A549 (cell line): ENCODE results near the gene SSC5D. TPM values are rescaled to one million over a fixed set of nuclear protein-coding genes. Genes with fewer than 3 reads are reported as not detected.

Source experiments
- ATAC-seq, 2 experiments: fragments of 200-7000 bp in 1 of 2; fragments of >200 bp in 1 of 2; cut with Nextera tagmentation in 1 of 2; cut with Tn5 transposase in 1 of 2; 3 replicates each; pipeline versions ENCODE4 v1.8.0 to v1.9.1; 2018 to 2020; ENCODE audit warnings: mild to moderate bottlenecking in 1 of 2, moderate library complexity in 1 of 2
- CTCF ChIA-PET: fragments of 300-600 bp; sonication (Branson Sonifier 250); formaldehyde crosslinking; extraction: SDS; loops from one replicate; lab custom pipeline; 2021; ENCODE audit warnings: antibody characterized with exemption, inconsistent platforms; lab: Yijun Ruan, JAX
- POLR2A ChIA-PET: fragments of 350-600 bp; formaldehyde crosslinking; extraction: SDS; loops from one replicate; lab custom pipeline; 2021; ENCODE audit warnings: antibody characterized with exemption, inconsistent platforms; lab: Yijun Ruan, JAX
- DNase-seq, 2 experiments: peaks; one replicate each; pipeline versions ENCODE4 v3.0.0 to v3.0.0-alpha.2; 2011 to 2016; ENCODE audit warnings: low read depth in 1 of 2, low spot score in 1 of 2
- FAIRE-seq: peaks from 2 replicates; lab custom pipeline; 2011; peaks lifted over from hg19 to GRCh38; lab: Jason Lieb, UNC
- H3K27ac ChIP-seq, 2 experiments: fragments of >200 bp; sonication (Bioruptor Twin); formaldehyde crosslinking; 3 replicates each; pipeline ENCODE4 v1.5.1; 2016 to 2017
- H3K4me1 ChIP-seq: fragments of >200 bp; sonication (Bioruptor Twin); formaldehyde crosslinking; 3 replicates; pipeline ENCODE4 v1.6.1; 2016
- H3K4me2 ChIP-seq: fragments of >200 bp; sonication (Bioruptor Twin); formaldehyde crosslinking; 3 replicates; pipeline ENCODE4 v1.6.1; 2016
- H3K4me3 ChIP-seq: fragments of >200 bp; sonication (Bioruptor Twin); formaldehyde crosslinking; 3 replicates; pipeline ENCODE4 v1.5.1; 2016
- H3K9me3 ChIP-seq: fragments of >200 bp; sonication (Bioruptor Twin); formaldehyde crosslinking; 3 replicates; pipeline ENCODE4 v1.6.1; 2016
- CEBPB ChIP-seq, 2 experiments: fragments of >200 bp in 1 of 2; sonication (Bioruptor Twin) in 1 of 2; formaldehyde crosslinking in 1 of 2; IDR thresholded peaks; 2 replicates each; pipeline ENCODE4 v1.6.1; 2012 to 2016
- CHD2 ChIP-seq: fragments of 150-350 bp; IDR thresholded peaks from 2 replicates; pipeline ENCODE4 v1.6.1; 2014; ENCODE audit warnings: low read length; ENCODE audit not compliant: partially characterized antibody
- EHF ChIP-seq: fragments of 250-450 bp; sonication (Bioruptor Pico); IDR thresholded peaks from 2 replicates; pipeline ENCODE4 v1.5.0; 2020; ENCODE audit warnings: mild to moderate bottlenecking
- EHMT2 ChIP-seq: fragments of 200-600 bp; sonication (generic); IDR thresholded peaks from 2 replicates; pipeline ENCODE4 v1.6.1; 2016; ENCODE audit warnings: antibody characterized with exemption, low read depth, mild to moderate bottlenecking, moderate library complexity
- FOSB ChIP-seq: fragments of 250-450 bp; sonication (Bioruptor Pico); IDR thresholded peaks from 2 replicates; pipeline ENCODE4 v1.5.0; 2020; ENCODE audit warnings: mild to moderate bottlenecking, moderate library complexity
- GATA3 ChIP-seq: IDR thresholded peaks from 2 replicates; pipeline ENCODE4 v1.6.1; 2012; ENCODE audit warnings: borderline replicate concordance
- HDAC2 ChIP-seq: fragments of 200-600 bp; sonication (generic); IDR thresholded peaks from 2 replicates; pipeline ENCODE4 v1.6.1; 2016
- HEYL ChIP-seq: fragments of 250-450 bp; sonication (Bioruptor Pico); IDR thresholded peaks from 2 replicates; pipeline ENCODE4 v1.8.0; 2021; ENCODE audit warnings: mild to moderate bottlenecking, moderate library complexity
- HOXA7 ChIP-seq: fragments of 250-450 bp; sonication (Bioruptor Pico); IDR thresholded peaks from 2 replicates; pipeline ENCODE4 v1.5.0; 2020; ENCODE audit warnings: mild to moderate bottlenecking, moderate library complexity
- HOXB5 ChIP-seq: fragments of 250-450 bp; sonication (Bioruptor Pico); IDR thresholded peaks from 2 replicates; pipeline ENCODE4 v1.5.0; 2020; ENCODE audit warnings: mild to moderate bottlenecking, moderate library complexity
- JUN ChIP-seq, 2 experiments: fragments of >200 bp; sonication (Bioruptor Twin); formaldehyde crosslinking; IDR thresholded peaks; 2 replicates in 1 of 2; 3 replicates in 1 of 2; pipeline ENCODE4 v1.6.1; 2016 to 2017
- KDM1A ChIP-seq: fragments of 200-600 bp; sonication (generic); IDR thresholded peaks from 2 replicates; pipeline ENCODE4 v1.6.1; 2016; ENCODE audit warnings: low read depth, mild to moderate bottlenecking
- MYC ChIP-seq: IDR thresholded peaks from 2 replicates; pipeline ENCODE4 v1.6.1; 2012; ENCODE audit warnings: mild to moderate bottlenecking, inconsistent platforms, low read length, improper control_type of control experiment, borderline replicate concordance
- NFE2L2 ChIP-seq: fragments of 150-350 bp; conservative IDR thresholded peaks from 2 replicates; pipeline ENCODE4 v1.6.1; 2014; ENCODE audit warnings: low read length
- NR3C1 ChIP-seq: fragments of >200 bp; sonication (Bioruptor Twin); formaldehyde crosslinking; IDR thresholded peaks from 3 replicates; pipeline ENCODE4 v1.6.1; 2017
- PHF8 ChIP-seq: fragments of 200-600 bp; sonication (generic); IDR thresholded peaks from 2 replicates; pipeline ENCODE4 v1.6.1; 2016; ENCODE audit warnings: low read depth, mild to moderate bottlenecking, antibody characterized with exemption, moderate library complexity, borderline replicate concordance
- POLR2A ChIP-seq: IDR thresholded peaks from 2 replicates; pipeline ENCODE4 v1.6.1; 2012; ENCODE audit warnings: mild to moderate bottlenecking, low read length
- POLR2AphosphoS2 ChIP-seq: conservative IDR thresholded peaks from 2 replicates; pipeline ENCODE4 v1.6.1; 2012; ENCODE audit warnings: low read length, improper control_type of control experiment, inconsistent platforms
- RAD21 ChIP-seq, 2 experiments: fragments of >200 bp in 1 of 2; sonication (Bioruptor Twin) in 1 of 2; formaldehyde crosslinking in 1 of 2; IDR thresholded peaks in 1 of 2; conservative IDR thresholded peaks in 1 of 2; 2 replicates in 1 of 2; 3 replicates in 1 of 2; pipeline ENCODE4 v1.6.1; 2012 to 2018; ENCODE audit warnings: inconsistent platforms in 1 of 2
- RCOR1 ChIP-seq: fragments of 150-350 bp; IDR thresholded peaks from 2 replicates; pipeline ENCODE4 v1.6.1; 2014; ENCODE audit warnings: antibody characterized with exemption, low read length, low read depth
- RFX5 ChIP-seq: fragments of 450-650 bp; IDR thresholded peaks from 2 replicates; pipeline ENCODE4 v1.7.1; 2014; ENCODE audit warnings: antibody characterized with exemption, mild to moderate bottlenecking, moderate library complexity
- RNF2 ChIP-seq: fragments of 200-600 bp; sonication (generic); IDR thresholded peaks from 2 replicates; pipeline ENCODE4 v1.6.1; 2016; ENCODE audit warnings: low read depth, mild to moderate bottlenecking, antibody characterized with exemption, moderate library complexity, borderline replicate concordance
- SMC3 ChIP-seq: fragments of >200 bp; sonication (Bioruptor Twin); formaldehyde crosslinking; IDR thresholded peaks from 3 replicates; pipeline ENCODE4 v1.6.1; 2018; ENCODE audit warnings: inconsistent platforms
- TFCP2L1 ChIP-seq: fragments of 250-450 bp; sonication (Bioruptor Pico); IDR thresholded peaks from 2 replicates; pipeline ENCODE4 v1.5.0; 2021; ENCODE audit warnings: mild to moderate bottlenecking
- ZFP36 ChIP-seq: fragments of 450-650 bp; IDR thresholded peaks from 2 replicates; pipeline ENCODE4 v1.6.1; 2014; ENCODE audit warnings: borderline replicate concordance; ENCODE audit not compliant: partially characterized antibody
- ZNF302 ChIP-seq: fragments of 250-450 bp; sonication (Bioruptor Pico); IDR thresholded peaks from 2 replicates; pipeline ENCODE4 v1.9.0; 2021; ENCODE audit warnings: inconsistent platforms, mild to moderate bottlenecking, moderate library complexity
- ZSCAN20 ChIP-seq: fragments of 250-450 bp; sonication (Bioruptor Pico); IDR thresholded peaks from 2 replicates; pipeline ENCODE4 v1.8.0; 2022; ENCODE audit warnings: mild to moderate bottlenecking, moderate library complexity
- WGBS: methylation state at CpG from one replicate; pipeline ENCODE4 v1.1.6; 2017; ENCODE audit errors: missing lambda C conversion rate; 5-methylcytosine and 5-hydroxymethylcytosine counted together
- polyA plus RNA-seq, 4 experiments: library from polyadenylated mRNA; depleted of rRNA in 3 of 4; stranded (reverse); fragments of >200 nt; fragmentation: RNase III in 1 of 4; extraction: RNeasy Plus Mini Kit Qiagen cat#74134 plus additional on column Dnase treatment in 1 of 4; gene quantifications; 2 replicates in 3 of 4; 3 replicates in 1 of 4; pipeline ENCODE4 v1.2.3, GENCODE V29; 2011 to 2017
- TF ChIP-seq, protein P1 (sequence below): IDR thresholded peaks from 2 replicates; pipeline ENCODE4 v1.6.1; 2012
- TF ChIP-seq, protein P2 (sequence below): fragments of 250-450 bp; sonication (Bioruptor Pico); IDR thresholded peaks from 2 replicates; pipeline ENCODE4 v1.5.0; 2020; ENCODE audit warnings: low read depth, mild to moderate bottlenecking, moderate library complexity
- TF ChIP-seq, protein P3 (sequence below): fragments of >200 bp; sonication (Bioruptor Twin); formaldehyde crosslinking; IDR thresholded peaks from 2 replicates; pipeline ENCODE4 v1.6.1; 2016
- TF ChIP-seq, protein P4 (sequence below): fragments of >200 bp; sonication (Bioruptor Twin); formaldehyde crosslinking; IDR thresholded peaks from 3 replicates; pipeline ENCODE4 v1.6.1; 2016
- TF ChIP-seq, protein P5 (sequence below): fragments of 150-350 bp; IDR thresholded peaks from 2 replicates; pipeline ENCODE4 v1.6.1; 2014; ENCODE audit warnings: low read depth, mild to moderate bottlenecking, low read length
- TF ChIP-seq, protein P6 (sequence below): fragments of 450-650 bp; IDR thresholded peaks from 2 replicates; pipeline ENCODE4 v1.6.1; 2014; ENCODE audit warnings: antibody characterized with exemption

SSC5D gene
- polyA plus RNA-seq, 2 of the 4 experiments (the other 2 are of a cell fraction) = 0.22 to 1.5 TPM

DNA sequence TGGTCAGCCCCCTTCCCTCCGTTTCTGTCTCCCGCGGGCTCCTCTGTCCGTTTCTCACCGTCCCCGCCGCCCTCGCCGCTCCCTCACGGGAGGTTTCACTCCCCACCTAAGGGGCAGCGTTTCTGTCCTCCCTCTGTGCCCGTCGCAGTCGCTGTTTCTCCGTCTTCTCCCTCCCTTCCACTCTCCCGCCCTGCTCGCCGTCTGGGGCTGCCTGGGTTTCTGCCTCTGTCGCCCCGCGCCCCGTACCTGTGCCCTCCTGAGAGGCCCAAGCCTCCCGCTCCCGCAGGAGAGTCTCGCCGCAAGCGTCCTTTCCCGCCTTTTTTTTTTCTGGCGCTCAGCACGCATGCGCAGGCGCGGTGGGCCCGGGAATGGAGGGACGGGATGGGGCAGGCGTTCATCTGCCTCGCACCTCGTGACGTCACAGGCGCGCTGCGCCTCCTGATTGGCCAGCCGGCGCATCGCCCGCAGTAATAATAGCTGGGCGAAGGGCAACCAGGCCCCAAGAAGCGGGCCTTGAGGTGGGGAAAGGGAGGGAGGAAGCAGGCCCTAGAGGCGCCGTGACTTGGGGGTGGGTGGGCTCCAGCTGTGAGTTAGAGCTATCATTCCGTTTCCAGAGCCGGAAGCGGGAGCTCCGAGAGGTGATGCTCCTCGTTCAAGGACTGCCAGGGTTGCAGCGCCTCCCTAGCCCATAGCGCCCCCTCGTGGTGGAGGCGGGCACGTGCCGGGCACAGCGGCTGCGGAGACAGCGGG is 15.4 kb downstream of the SSC5D start (continued):
- TF ChIP-seq HOXA7 (no peak), HOXB5 (CRISPR knock-in tag) (no peak), PHF8 (no peak), JUN (IDR thresholded peaks at IDR 0.05) (no peak), POLR2A (no peak), ZFP36 (no peak), EHF (no peak), MYC (peak; percentile 48; the same call in 1 of the 2 replicates), KDM1A (no peak), ZSCAN20 (no peak), HEYL (CRISPR knock-in tag) (no peak), TFCP2L1 (CRISPR knock-in tag) (no peak), RNF2 (peak; percentile 81; the same call in 1 of the 2 replicates), NR3C1 (no peak), CHD2 (no peak), RCOR1 (no peak), ZNF302 (CRISPR knock-in tag) (no peak), CEBPB (IDR thresholded peaks at IDR 0.05) (no peak), NFE2L2 (no peak; the same call in 1 of the 2 replicates), SMC3 (peak; percentile 84), POLR2AphosphoS2 (no peak)
- TF ChIP-seq, protein P1, sequence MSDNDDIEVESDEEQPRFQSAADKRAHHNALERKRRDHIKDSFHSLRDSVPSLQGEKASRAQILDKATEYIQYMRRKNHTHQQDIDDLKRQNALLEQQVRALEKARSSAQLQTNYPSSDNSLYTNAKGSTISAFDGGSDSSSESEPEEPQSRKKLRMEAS = peak; percentile 100
- TF ChIP-seq, protein P2, sequence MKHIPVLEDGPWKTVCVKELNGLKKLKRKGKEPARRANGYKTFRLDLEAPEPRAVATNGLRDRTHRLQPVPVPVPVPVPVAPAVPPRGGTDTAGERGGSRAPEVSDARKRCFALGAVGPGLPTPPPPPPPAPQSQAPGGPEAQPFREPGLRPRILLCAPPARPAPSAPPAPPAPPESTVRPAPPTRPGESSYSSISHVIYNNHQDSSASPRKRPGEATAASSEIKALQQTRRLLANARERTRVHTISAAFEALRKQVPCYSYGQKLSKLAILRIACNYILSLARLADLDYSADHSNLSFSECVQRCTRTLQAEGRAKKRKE = no peak
- TF ChIP-seq, protein P3, sequence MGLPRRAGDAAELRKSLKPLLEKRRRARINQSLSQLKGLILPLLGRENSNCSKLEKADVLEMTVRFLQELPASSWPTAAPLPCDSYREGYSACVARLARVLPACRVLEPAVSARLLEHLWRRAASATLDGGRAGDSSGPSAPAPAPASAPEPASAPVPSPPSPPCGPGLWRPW = no peak
- TF ChIP-seq, protein P4, sequence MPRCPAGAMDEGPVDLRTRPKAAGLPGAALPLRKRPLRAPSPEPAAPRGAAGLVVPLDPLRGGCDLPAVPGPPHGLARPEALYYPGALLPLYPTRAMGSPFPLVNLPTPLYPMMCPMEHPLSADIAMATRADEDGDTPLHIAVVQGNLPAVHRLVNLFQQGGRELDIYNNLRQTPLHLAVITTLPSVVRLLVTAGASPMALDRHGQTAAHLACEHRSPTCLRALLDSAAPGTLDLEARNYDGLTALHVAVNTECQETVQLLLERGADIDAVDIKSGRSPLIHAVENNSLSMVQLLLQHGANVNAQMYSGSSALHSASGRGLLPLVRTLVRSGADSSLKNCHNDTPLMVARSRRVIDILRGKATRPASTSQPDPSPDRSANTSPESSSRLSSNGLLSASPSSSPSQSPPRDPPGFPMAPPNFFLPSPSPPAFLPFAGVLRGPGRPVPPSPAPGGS = no peak
- TF ChIP-seq, protein P5, sequence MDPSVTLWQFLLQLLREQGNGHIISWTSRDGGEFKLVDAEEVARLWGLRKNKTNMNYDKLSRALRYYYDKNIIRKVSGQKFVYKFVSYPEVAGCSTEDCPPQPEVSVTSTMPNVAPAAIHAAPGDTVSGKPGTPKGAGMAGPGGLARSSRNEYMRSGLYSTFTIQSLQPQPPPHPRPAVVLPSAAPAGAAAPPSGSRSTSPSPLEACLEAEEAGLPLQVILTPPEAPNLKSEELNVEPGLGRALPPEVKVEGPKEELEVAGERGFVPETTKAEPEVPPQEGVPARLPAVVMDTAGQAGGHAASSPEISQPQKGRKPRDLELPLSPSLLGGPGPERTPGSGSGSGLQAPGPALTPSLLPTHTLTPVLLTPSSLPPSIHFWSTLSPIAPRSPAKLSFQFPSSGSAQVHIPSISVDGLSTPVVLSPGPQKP = no peak

DNA sequence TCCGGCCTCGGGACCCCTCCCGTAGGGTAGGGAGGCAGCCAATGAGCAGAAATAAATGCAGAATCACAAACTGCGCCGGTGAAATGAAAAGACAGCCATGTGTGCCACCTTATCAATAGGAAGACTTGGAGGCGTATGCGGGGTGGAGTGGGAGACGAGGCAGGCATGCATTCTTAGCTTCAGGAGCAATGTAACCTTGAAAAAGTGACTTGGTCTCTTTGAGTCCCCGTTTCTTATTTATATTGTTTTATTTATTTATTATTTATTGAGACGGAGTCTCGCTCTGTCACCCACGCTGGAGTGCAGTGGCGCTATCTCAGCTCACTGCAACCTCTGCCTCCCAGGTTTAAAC is 16.0 kb downstream of the SSC5D start:
- ATAC-seq = no peak
- Histone ChIP-seq H3K4me1 (no peaks in the 10 kb centered on the region), H3K4me3 (peak overlapping the region; percentile 31; the same call in 1 of the 3 replicates), H3K9me3 (peaks cover 9% of the 10 kb centered on the region; the same call in 1 of the 3 replicates), H3K27ac (no peak overlapping the region), H3K4me2 (peak overlapping the region; percentile 76)
- no peak for TF ChIP-seq FOSB (CRISPR knock-in tag)
- TF ChIP-seq, protein P3 = no peak
- TF ChIP-seq EHF = no peak
- no peak for TF ChIP-seq RFX5
- TF ChIP-seq, protein P6, sequence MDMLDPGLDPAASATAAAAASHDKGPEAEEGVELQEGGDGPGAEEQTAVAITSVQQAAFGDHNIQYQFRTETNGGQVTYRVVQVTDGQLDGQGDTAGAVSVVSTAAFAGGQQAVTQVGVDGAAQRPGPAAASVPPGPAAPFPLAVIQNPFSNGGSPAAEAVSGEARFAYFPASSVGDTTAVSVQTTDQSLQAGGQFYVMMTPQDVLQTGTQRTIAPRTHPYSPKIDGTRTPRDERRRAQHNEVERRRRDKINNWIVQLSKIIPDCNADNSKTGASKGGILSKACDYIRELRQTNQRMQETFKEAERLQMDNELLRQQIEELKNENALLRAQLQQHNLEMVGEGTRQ = no peak
- TF ChIP-seq, protein P2 = no peak
- TF ChIP-seq JUN (IDR thresholded peaks at IDR 0.05) = no peak
- TF ChIP-seq NR3C1 = no peak
- TF ChIP-seq HDAC2 = no peak
- TF ChIP-seq KDM1A = no peak
- TF ChIP-seq ZSCAN20 = no peak
- TF ChIP-seq RAD21 (conservative IDR thresholded peaks at IDR 0.05 in 1 of 2, IDR thresholded peaks at IDR 0.05 in 1 of 2) = no peak
- TF ChIP-seq EHMT2 = no peak
- TF ChIP-seq GATA3 = no peak
- no peak for FAIRE-seq
- POLR2A ChIA-PET = interaction anchor here (0.6 to 2.2 kb wide), 16 partner anchors 10 to 363 kb away, joined by 3 to 10 read pairs (median 4); partner anchors contain the start of genes FIZ1, NAT14, UBE2S and ZNF524
- DNase-seq = no peak
- CTCF ChIA-PET = interaction anchor here (0.6 to 15.3 kb wide), 81 partner anchors 10 to 1025 kb away, joined by 3 to 363 read pairs (median 5); partner anchors contain the start of genes FIZ1, ISOC2, NAT14 and SSC5D
- 42% methylated on average over 13 of the region's 13 CpGs for WGBS
